H54 (cell line): ENCODE measurements around the gene KIR3DL2.
"Not testable (repeated sequence)": the region's sequence is repeated elsewhere in the genome, so short reads cannot be mapped to it uniquely, and the experiment has no call there.

Experiments used
- DNase-seq: peaks from one replicate; pipeline ENCODE4 v3.0.0; 2011; ENCODE audit warnings: low spot score, mixed read lengths; ENCODE audit not compliant: insufficient read length
- FAIRE-seq: peaks from 3 replicates; lab custom pipeline; 2011; peaks lifted over from hg19 to GRCh38; lab: Jason Lieb, UNC
- POLR2A ChIP-seq: IDR thresholded peaks from 2 replicates; pipeline ENCODE4 v1.6.1; 2011; ENCODE audit warnings: low read depth, mild to moderate bottlenecking, low read length

The KIR3DL2 gene

GRCh38 chr19:54896036-54896435, 45.8 kb downstream of the KIR3DL2 start:
- TF ChIP-seq POLR2A = no peak
- FAIRE-seq (no peak), DNase-seq (no peak)

- not testable (repeated sequence) for FAIRE-seq, DNase-seq
Measured at GRCh38 chr19:54898685-54899084, 48.4 kb downstream of the KIR3DL2 start.

- DNase-seq, FAIRE-seq: not testable (repeated sequence)
Measured at GRCh38 chr19:54899646-54900045, 49.4 kb downstream of the KIR3DL2 start.

- not testable (repeated sequence) for FAIRE-seq, DNase-seq
Measured at GRCh38 chr19:54901153-54901552, 50.9 kb downstream of the KIR3DL2 start.

GRCh38 chr19:54902061-54902460, 51.8 kb downstream of the KIR3DL2 start:
- DNase-seq (no peak), FAIRE-seq (no peak)
- TF ChIP-seq POLR2A = no peak

- no peak for FAIRE-seq
- DNase-seq = no peak
- no peak for TF ChIP-seq POLR2A
Measured at GRCh38 chr19:54903303-54903702, 53.1 kb downstream of the KIR3DL2 start.

GRCh38 chr19:54904261-54904660, 54.0 kb downstream of the KIR3DL2 start:
- not testable (repeated sequence) for DNase-seq, FAIRE-seq

GRCh38 chr19:54905421-54905802, 55.2 kb downstream of the KIR3DL2 start:
- DNase-seq (no peak), FAIRE-seq (no peak)
- no peak for TF ChIP-seq POLR2A

- DNase-seq (no peak), FAIRE-seq (no peak)
- TF ChIP-seq POLR2A = no peak
Measured at GRCh38 chr19:54905803-54906511, 55.7 kb downstream of the KIR3DL2 start, which contains the start of gene NCR1. TSS of gene NCR1 (plus strand) at chr19:54906148. CDS start at chr19:54906188, 40 bp downstream.

- TF ChIP-seq POLR2A = no peak
- no peak for FAIRE-seq
- DNase-seq = no peak
Measured at GRCh38 chr19:54906819-54907218, 56.6 kb downstream of the KIR3DL2 start.

- DNase-seq, FAIRE-seq: not testable (repeated sequence)
Measured at GRCh38 chr19:54907899-54908298, 57.7 kb downstream of the KIR3DL2 start.
